A673 (cell line): ENCODE measurements around the gene RHPN2.

Experiments
- CTCF ChIP-seq: fragments of 300-800, 200-600 bp; sonication (generic); conservative IDR thresholded peaks from 2 replicates; pipeline ENCODE4 v1.5.1; 2017; ENCODE audit warnings: low read depth, mild to moderate bottlenecking, antibody characterized with exemption, low read length, moderate library complexity, mixed read lengths
- EZH2 ChIP-seq: fragments of 200-600 bp; sonication (generic); IDR thresholded peaks from 2 replicates; pipeline ENCODE4 v1.6.1; 2017; ENCODE audit warnings: borderline replicate concordance, low read depth, mild to moderate bottlenecking, mixed read lengths, antibody characterized with exemption, low read length; ENCODE audit not compliant: poor library complexity, severe bottlenecking

DNA sequence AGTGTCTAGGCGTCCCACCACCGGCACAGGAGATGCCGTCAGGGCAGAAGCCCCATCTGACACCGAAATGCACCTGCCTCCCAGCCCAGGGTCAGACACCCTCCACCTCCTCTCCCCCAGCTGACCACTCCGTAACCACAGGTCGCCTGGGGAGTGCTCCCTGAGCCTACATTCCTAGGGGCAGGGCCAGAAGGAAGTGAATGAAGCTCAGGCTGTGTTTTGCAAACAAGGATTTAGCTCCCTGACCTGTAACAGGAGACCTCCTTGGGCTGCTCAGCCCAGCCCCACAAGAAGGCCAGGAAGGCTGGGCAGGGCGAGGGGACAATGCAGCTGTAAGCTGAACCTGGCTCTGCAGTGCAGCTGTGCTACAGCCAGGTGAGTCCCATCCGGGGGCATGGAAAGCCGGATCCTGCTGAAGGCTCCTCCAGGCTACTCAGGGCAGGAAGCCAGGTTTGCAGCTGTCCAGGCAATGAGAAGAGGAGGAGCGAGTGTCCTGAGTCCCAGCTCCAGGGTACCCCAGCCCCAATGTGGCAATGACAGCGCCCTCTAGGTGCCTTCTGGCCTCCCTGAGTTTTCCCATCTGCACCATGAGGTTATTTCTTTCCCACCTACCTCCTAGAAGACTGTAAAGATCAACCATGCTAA, 42.1 kb downstream of the RHPN2 start:
- TF ChIP-seq CTCF (peak; percentile 31; the same call in 1 of the 2 replicates), EZH2 (no peak)
